ENCODE measurements around the gene NOXO1. TPM values are rescaled to one million over a fixed set of nuclear protein-coding genes. Genes with fewer than 3 reads are reported as not detected.

NOXO1 gene
- total and polyA plus RNA-seq, 10 of the 15 experiments (the other 5 are each of a cell fraction or from before 2014, with no cell fraction given): 0.09 to 0.76 (median 0.26) TPM; not detected in 4

DNA sequence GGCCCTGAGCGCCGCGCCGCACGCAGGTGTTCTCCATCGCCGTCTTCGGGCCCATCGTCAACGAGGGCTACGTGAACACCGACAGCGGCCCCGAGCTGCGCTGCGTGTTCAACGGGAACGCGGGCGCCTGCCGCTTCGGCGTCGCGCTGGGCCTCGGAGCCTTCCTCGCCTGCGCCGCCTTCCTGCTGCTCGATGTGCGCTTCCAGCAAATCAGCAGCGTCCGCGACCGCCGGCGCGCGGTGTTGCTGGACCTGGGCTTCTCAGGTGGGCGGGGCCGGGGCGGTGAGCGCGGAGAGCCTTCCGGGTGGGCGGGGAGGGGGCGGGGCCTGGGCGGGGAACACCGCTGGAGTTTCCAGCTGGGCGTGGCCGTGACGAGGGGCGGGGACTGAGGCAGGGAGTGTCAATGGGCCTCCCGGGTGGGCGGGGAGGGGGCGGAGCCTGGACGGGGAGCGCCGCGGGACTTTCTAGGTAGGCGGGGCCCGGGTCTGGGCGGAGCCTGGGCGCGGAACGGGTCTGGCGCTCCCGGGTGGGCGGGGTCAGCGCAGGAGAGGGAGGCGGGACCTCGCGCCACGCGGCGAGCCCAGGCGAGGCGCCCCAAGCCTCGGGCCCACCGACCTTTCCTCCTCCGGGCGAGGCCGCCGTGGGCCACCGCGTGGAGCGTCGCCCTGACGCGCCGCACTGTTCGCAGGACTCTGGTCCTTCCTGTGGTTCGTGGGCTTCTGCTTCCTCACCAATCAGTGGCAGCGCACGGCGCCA lies 10.9 kb upstream of the NOXO1 start (continued):
- TF ChIP-seq, protein P1, sequence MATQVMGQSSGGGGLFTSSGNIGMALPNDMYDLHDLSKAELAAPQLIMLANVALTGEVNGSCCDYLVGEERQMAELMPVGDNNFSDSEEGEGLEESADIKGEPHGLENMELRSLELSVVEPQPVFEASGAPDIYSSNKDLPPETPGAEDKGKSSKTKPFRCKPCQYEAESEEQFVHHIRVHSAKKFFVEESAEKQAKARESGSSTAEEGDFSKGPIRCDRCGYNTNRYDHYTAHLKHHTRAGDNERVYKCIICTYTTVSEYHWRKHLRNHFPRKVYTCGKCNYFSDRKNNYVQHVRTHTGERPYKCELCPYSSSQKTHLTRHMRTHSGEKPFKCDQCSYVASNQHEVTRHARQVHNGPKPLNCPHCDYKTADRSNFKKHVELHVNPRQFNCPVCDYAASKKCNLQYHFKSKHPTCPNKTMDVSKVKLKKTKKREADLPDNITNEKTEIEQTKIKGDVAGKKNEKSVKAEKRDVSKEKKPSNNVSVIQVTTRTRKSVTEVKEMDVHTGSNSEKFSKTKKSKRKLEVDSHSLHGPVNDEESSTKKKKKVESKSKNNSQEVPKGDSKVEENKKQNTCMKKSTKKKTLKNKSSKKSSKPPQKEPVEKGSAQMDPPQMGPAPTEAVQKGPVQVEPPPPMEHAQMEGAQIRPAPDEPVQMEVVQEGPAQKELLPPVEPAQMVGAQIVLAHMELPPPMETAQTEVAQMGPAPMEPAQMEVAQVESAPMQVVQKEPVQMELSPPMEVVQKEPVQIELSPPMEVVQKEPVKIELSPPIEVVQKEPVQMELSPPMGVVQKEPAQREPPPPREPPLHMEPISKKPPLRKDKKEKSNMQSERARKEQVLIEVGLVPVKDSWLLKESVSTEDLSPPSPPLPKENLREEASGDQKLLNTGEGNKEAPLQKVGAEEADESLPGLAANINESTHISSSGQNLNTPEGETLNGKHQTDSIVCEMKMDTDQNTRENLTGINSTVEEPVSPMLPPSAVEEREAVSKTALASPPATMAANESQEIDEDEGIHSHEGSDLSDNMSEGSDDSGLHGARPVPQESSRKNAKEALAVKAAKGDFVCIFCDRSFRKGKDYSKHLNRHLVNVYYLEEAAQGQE (IDR thresholded peaks at IDR 0.05; ENCODE audit: low read depth, low read length): no peak
- TF ChIP-seq SMC3 (IDR thresholded peaks at IDR 0.05; ENCODE audit: borderline replicate concordance, low read length): no peak

DNA sequence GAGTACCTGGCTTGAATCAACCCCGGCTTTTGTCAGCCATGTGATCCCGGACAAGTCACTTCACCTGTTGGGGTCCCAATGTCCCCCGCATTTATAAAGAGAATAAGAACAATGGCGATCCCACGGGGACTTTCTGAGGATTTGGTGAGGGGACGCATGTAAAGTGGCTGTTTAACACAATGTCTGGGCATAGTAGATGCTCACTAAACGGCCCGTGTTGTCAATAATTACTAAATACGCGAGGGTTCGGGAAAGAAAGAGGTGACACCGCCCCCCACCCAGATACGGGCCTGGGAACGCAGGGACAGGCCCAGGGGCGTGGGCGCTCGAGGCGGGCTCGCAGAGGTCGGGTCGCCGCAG lies 10.3 kb upstream of the NOXO1 start:
- TF ChIP-seq, protein P2, sequence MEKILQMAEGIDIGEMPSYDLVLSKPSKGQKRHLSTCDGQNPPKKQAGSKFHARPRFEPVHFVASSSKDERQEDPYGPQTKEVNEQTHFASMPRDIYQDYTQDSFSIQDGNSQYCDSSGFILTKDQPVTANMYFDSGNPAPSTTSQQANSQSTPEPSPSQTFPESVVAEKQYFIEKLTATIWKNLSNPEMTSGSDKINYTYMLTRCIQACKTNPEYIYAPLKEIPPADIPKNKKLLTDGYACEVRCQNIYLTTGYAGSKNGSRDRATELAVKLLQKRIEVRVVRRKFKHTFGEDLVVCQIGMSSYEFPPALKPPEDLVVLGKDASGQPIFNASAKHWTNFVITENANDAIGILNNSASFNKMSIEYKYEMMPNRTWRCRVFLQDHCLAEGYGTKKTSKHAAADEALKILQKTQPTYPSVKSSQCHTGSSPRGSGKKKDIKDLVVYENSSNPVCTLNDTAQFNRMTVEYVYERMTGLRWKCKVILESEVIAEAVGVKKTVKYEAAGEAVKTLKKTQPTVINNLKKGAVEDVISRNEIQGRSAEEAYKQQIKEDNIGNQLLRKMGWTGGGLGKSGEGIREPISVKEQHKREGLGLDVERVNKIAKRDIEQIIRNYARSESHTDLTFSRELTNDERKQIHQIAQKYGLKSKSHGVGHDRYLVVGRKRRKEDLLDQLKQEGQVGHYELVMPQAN (conservative IDR thresholded peaks at IDR 0.05): 0 out of 2 replicates have a peak, but pooled peaks have one; percentile 43
- TF ChIP-seq LARP7 (IDR thresholded peaks at IDR 0.05) (peak; percentile 87), RB1 (IDR thresholded peaks at IDR 0.05; ENCODE audit: borderline replicate concordance) (0 out of 2 replicates have a peak, but pooled peaks have one; percentile 52), NR2C2 (IDR thresholded peaks at IDR 0.05; ENCODE audit: borderline replicate concordance, control insufficient read depth, insufficient read length, low read depth) (no peak), CREM (IDR thresholded peaks at IDR 0.05; ENCODE audit: low read depth) (0 out of 2 replicates have a peak, but pooled peaks have one; percentile 7), STAT1 (conservative IDR thresholded peaks at IDR 0.05) (0 out of 2 replicates have a peak, but pooled peaks have one; percentile 52), POLR2AphosphoS5 (IDR thresholded peaks at IDR 0.05; ENCODE audit: low read length) (peak; percentile 43; the same call in 1 of the 2 replicates), SMARCA5 (IDR thresholded peaks at IDR 0.05) (peak; percentile 86; the same call in 1 of the 2 replicates), STAT3 (IDR thresholded peaks at IDR 0.05; ENCODE audit: low read depth, low read length) (no peak)
- TF ChIP-seq, protein P3, sequence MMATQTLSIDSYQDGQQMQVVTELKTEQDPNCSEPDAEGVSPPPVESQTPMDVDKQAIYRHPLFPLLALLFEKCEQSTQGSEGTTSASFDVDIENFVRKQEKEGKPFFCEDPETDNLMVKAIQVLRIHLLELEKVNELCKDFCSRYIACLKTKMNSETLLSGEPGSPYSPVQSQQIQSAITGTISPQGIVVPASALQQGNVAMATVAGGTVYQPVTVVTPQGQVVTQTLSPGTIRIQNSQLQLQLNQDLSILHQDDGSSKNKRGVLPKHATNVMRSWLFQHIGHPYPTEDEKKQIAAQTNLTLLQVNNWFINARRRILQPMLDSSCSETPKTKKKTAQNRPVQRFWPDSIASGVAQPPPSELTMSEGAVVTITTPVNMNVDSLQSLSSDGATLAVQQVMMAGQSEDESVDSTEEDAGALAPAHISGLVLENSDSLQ (IDR thresholded peaks at IDR 0.05): peak; percentile 33
- no peaks in the 10 kb centered on the region for H4K20me1 ChIP-seq (ENCODE audit: control insufficient read depth, insufficient read depth)
- peak overlapping the region; percentile 3 for H2AFZ ChIP-seq (ENCODE audit: control insufficient read depth, low read depth, low read length)
- peaks cover 1% of the 10 kb centered on the region; the same call in 1 of the 3 replicates for H3K9me3 ChIP-seq (replicated peaks; ENCODE audit: control insufficient read depth, insufficient read depth, low read length)
- WGBS (ENCODE audit: insufficient coverage, insufficient replicate concordance, low lambda C conversion rate, missing lambda C conversion rate): 1% methylated on average over 22 of the region's 22 CpGs
- intact Hi-C loops (cut with micrococcal nuclease; ENCODE audit: unreplicated experiment) (no loop called here), in situ Hi-C loops (cut with MboI) (no loop called here)
- H3K36me3 ChIP-seq (ENCODE audit: control insufficient read depth in 2 of 2, insufficient read depth in 2 of 2, low read length in 1 of 2): peaks cover 0 to 2% of the 10 kb centered on the region in 2 experiments; a peak in 2 of 4 replicates
- ChIA-PET SMC1A (ENCODE audit: uncharacterized antibody, unreplicated experiment) (no interaction called here), CTCF (interaction anchor here (0.9 to 6.5 kb wide), 4 partner anchors 10 to 27 kb away, joined by 3 to 54 read pairs (median 4); partner anchors contain the start of genes NOXO1, RNF151 and RPS2), RAD21 (ENCODE audit: unreplicated experiment) (interaction anchor here (0.9 to 1.9 kb wide), 4 partner anchors 10 to 27 kb away, joined by 3 to 12 read pairs (median 4); partner anchors contain the start of genes NOXO1 and RPS2), POLR2A (interaction anchor here (1.0 to 3.3 kb wide), 8 partner anchors 10 to 314 kb away, joined by 3 to 18 read pairs (median 10); partner anchors contain the start of genes NOXO1, RNF151, RPS2 and TBL3)
- ATAC-seq: no peak
- H3K27ac ChIP-seq (ENCODE audit: control insufficient read depth, insufficient read depth): peak overlapping the region; percentile 27; the same call in 1 of the 2 replicates
- peak overlapping the region; percentile 98 for H3K4me2 ChIP-seq (ENCODE audit: control insufficient read depth, insufficient read depth)
- no peak for DNase-seq (ENCODE audit: low read depth, low spot score)
- no peak for FAIRE-seq
- H3K27me3 ChIP-seq (replicated peaks in 1 of 2; ENCODE audit: control insufficient read depth in 2 of 2, insufficient read depth in 2 of 2, low read length in 1 of 2): no peaks in the 10 kb centered on the region
- H3K4me3 ChIP-seq: peak overlapping the region; percentile 65; the same call in 1 of the 2 replicates
- H3K4me1 ChIP-seq (ENCODE audit: control insufficient read depth, insufficient read depth, low read length): peaks cover 26% of the 10 kb centered on the region
- TSS peak; percentile 97 for BruUV-seq (replicated peaks)
- no peaks in the 10 kb centered on the region for H3K79me2 ChIP-seq (ENCODE audit: control insufficient read depth, insufficient read depth, low read length)
- peak overlapping the region; percentile 36 for H3K9ac ChIP-seq (ENCODE audit: control insufficient read depth, insufficient read depth, low read length)

Measured in GM12878 (cell line).